ENCODE data around the gene ASPSCR1.

The ASPSCR1 gene

GRCh38 chr17:81933178-81933699 is 44.2 kb upstream of the ASPSCR1 start:
- Histone ChIP-seq H3K4me3 (ENCODE audit: low read depth, low read length) (no peak overlapping the region), H3K9me3 (ENCODE audit: control insufficient read depth, insufficient read depth, low read depth, low read length) (no peaks in the 10 kb centered on the region), H3K4me1 (ENCODE audit: control insufficient read depth, insufficient read depth, low read length) (peaks cover 13% of the 10 kb centered on the region), H3K36me3 (ENCODE audit: control insufficient read depth, insufficient read depth, low read length) (peaks cover 34% of the 10 kb centered on the region), H3K27ac (ENCODE audit: low read depth, low read length) (no peak overlapping the region), H3K27me3 (ENCODE audit: control insufficient read depth, insufficient read depth, low read length) (peaks cover 14% of the 10 kb centered on the region), H3K9ac (ENCODE audit: low read length) (no peak overlapping the region)

GRCh38 chr17:81934098-81934757 is 43.2 kb upstream of the ASPSCR1 start:
- H3K9me3 ChIP-seq (ENCODE audit: control insufficient read depth, insufficient read depth, low read depth, low read length) = no peaks in the 10 kb centered on the region
- peaks cover 34% of the 10 kb centered on the region for H3K36me3 ChIP-seq (ENCODE audit: control insufficient read depth, insufficient read depth, low read length)
- no peak overlapping the region for H3K9ac ChIP-seq (ENCODE audit: low read length)
- H3K4me3 ChIP-seq (ENCODE audit: low read depth, low read length) = no peak overlapping the region
- peaks cover 8% of the 10 kb centered on the region; the same call in 1 of the 2 replicates for H3K27me3 ChIP-seq (ENCODE audit: control insufficient read depth, insufficient read depth, low read length)
- no peak overlapping the region for H3K27ac ChIP-seq (ENCODE audit: low read depth, low read length)
- 0 out of 2 replicates have a peak, but pooled peaks cover 3% of the 10 kb centered on the region for H3K4me1 ChIP-seq (ENCODE audit: control insufficient read depth, insufficient read depth, low read length)

- H3K9me3 ChIP-seq (ENCODE audit: control insufficient read depth, insufficient read depth, low read depth, low read length) = no peaks in the 10 kb centered on the region
- 0 out of 2 replicates have a peak, but pooled peaks cover 3% of the 10 kb centered on the region for H3K4me1 ChIP-seq (ENCODE audit: control insufficient read depth, insufficient read depth, low read length)
- peaks cover 12% of the 10 kb centered on the region; the same call in 1 of the 2 replicates for H3K27me3 ChIP-seq (ENCODE audit: control insufficient read depth, insufficient read depth, low read length)
- H3K4me3 ChIP-seq (ENCODE audit: low read depth, low read length) = no peak overlapping the region; the same call in 1 of the 2 replicates
- H3K27ac ChIP-seq (ENCODE audit: low read depth, low read length) = no peak overlapping the region
- H3K36me3 ChIP-seq (ENCODE audit: control insufficient read depth, insufficient read depth, low read length) = peaks cover 34% of the 10 kb centered on the region
- H3K9ac ChIP-seq (ENCODE audit: low read length) = no peak overlapping the region
These were observed 42.4 kb upstream of the ASPSCR1 start for GRCh38 chr17:81934850-81935708.

- no peaks in the 10 kb centered on the region for H3K9me3 ChIP-seq (ENCODE audit: control insufficient read depth, insufficient read depth, low read depth, low read length)
- H3K36me3 ChIP-seq (ENCODE audit: control insufficient read depth, insufficient read depth, low read length) = peaks cover 34% of the 10 kb centered on the region
- H3K27me3 ChIP-seq (ENCODE audit: control insufficient read depth, insufficient read depth, low read length) = peaks cover 17% of the 10 kb centered on the region; the same call in 1 of the 2 replicates
- H3K4me1 ChIP-seq (ENCODE audit: control insufficient read depth, insufficient read depth, low read length) = 0 out of 2 replicates have a peak, but pooled peaks cover 3% of the 10 kb centered on the region
- no peak overlapping the region for H3K27ac ChIP-seq (ENCODE audit: low read depth, low read length)
- peak overlapping the region; percentile 41 for H3K4me3 ChIP-seq (ENCODE audit: low read depth, low read length)
- H3K9ac ChIP-seq (ENCODE audit: low read length) = no peak overlapping the region
These were observed 41.7 kb upstream of the ASPSCR1 start for GRCh38 chr17:81935709-81936084.

GRCh38 chr17:81939218-81939617 is 38.2 kb upstream of the ASPSCR1 start:
- Histone ChIP-seq H3K36me3 (ENCODE audit: control insufficient read depth, insufficient read depth, low read length) (peaks cover 15% of the 10 kb centered on the region), H3K4me3 (ENCODE audit: low read depth, low read length) (no peak overlapping the region), H3K27ac (ENCODE audit: low read depth, low read length) (no peak overlapping the region), H3K27me3 (ENCODE audit: control insufficient read depth, insufficient read depth, low read length) (peaks cover 22% of the 10 kb centered on the region; the same call in 1 of the 2 replicates), H3K4me1 (ENCODE audit: control insufficient read depth, insufficient read depth, low read length) (peaks cover 12% of the 10 kb centered on the region; the same call in 1 of the 2 replicates), H3K9ac (ENCODE audit: low read length) (no peak overlapping the region), H3K9me3 (ENCODE audit: control insufficient read depth, insufficient read depth, low read depth, low read length) (no peaks in the 10 kb centered on the region)

GRCh38 chr17:81939881-81940385 is 37.5 kb upstream of the ASPSCR1 start:
- H3K36me3 ChIP-seq (ENCODE audit: control insufficient read depth, insufficient read depth, low read length) = peaks cover 8% of the 10 kb centered on the region
- no peak overlapping the region for H3K4me3 ChIP-seq (ENCODE audit: low read depth, low read length)
- no peaks in the 10 kb centered on the region for H3K9me3 ChIP-seq (ENCODE audit: control insufficient read depth, insufficient read depth, low read depth, low read length)
- H3K27ac ChIP-seq (ENCODE audit: low read depth, low read length) = no peak overlapping the region
- peaks cover 12% of the 10 kb centered on the region; the same call in 1 of the 2 replicates for H3K4me1 ChIP-seq (ENCODE audit: control insufficient read depth, insufficient read depth, low read length)
- peaks cover 22% of the 10 kb centered on the region; the same call in 1 of the 2 replicates for H3K27me3 ChIP-seq (ENCODE audit: control insufficient read depth, insufficient read depth, low read length)
- H3K9ac ChIP-seq (ENCODE audit: low read length) = no peak overlapping the region

GRCh38 chr17:81940538-81941483 is 36.6 kb upstream of the ASPSCR1 start:
- Histone ChIP-seq H3K27ac (ENCODE audit: low read depth, low read length) (no peak overlapping the region), H3K9me3 (ENCODE audit: control insufficient read depth, insufficient read depth, low read depth, low read length) (no peaks in the 10 kb centered on the region), H3K4me1 (ENCODE audit: control insufficient read depth, insufficient read depth, low read length) (peaks cover 12% of the 10 kb centered on the region; the same call in 1 of the 2 replicates), H3K9ac (ENCODE audit: low read length) (no peak overlapping the region), H3K36me3 (ENCODE audit: control insufficient read depth, insufficient read depth, low read length) (no peaks in the 10 kb centered on the region), H3K4me3 (ENCODE audit: low read depth, low read length) (no peak overlapping the region), H3K27me3 (ENCODE audit: control insufficient read depth, insufficient read depth, low read length) (peaks cover 22% of the 10 kb centered on the region; the same call in 1 of the 2 replicates)

- Histone ChIP-seq H3K4me3 (ENCODE audit: low read depth, low read length) (no peak overlapping the region), H3K9ac (ENCODE audit: low read length) (no peak overlapping the region), H3K4me1 (ENCODE audit: control insufficient read depth, insufficient read depth, low read length) (peaks cover 9% of the 10 kb centered on the region; the same call in 1 of the 2 replicates)
These were observed 35.8 kb upstream of the ASPSCR1 start for GRCh38 chr17:81941484-81942166.

GRCh38 chr17:81942167-81942553 is 35.3 kb upstream of the ASPSCR1 start:
- no peak overlapping the region for H3K4me3 ChIP-seq (ENCODE audit: low read depth, low read length)
- no peak overlapping the region for H3K9ac ChIP-seq (ENCODE audit: low read length)
- H3K36me3 ChIP-seq (ENCODE audit: control insufficient read depth, insufficient read depth, low read length) = no peaks in the 10 kb centered on the region
- no peak overlapping the region for H3K27ac ChIP-seq (ENCODE audit: low read depth, low read length)
- no peaks in the 10 kb centered on the region for H3K9me3 ChIP-seq (ENCODE audit: control insufficient read depth, insufficient read depth, low read depth, low read length)
- peaks cover 22% of the 10 kb centered on the region; the same call in 1 of the 2 replicates for H3K27me3 ChIP-seq (ENCODE audit: control insufficient read depth, insufficient read depth, low read length)
- peaks cover 9% of the 10 kb centered on the region; the same call in 1 of the 2 replicates for H3K4me1 ChIP-seq (ENCODE audit: control insufficient read depth, insufficient read depth, low read length)

More at GRCh38 chr17:81941484-81942166, 35.8 kb upstream of the ASPSCR1 start:
- Histone ChIP-seq H3K9me3 (ENCODE audit: control insufficient read depth, insufficient read depth, low read depth, low read length) (no peaks in the 10 kb centered on the region), H3K36me3 (ENCODE audit: control insufficient read depth, insufficient read depth, low read length) (no peaks in the 10 kb centered on the region), H3K27me3 (ENCODE audit: control insufficient read depth, insufficient read depth, low read length) (peaks cover 22% of the 10 kb centered on the region; the same call in 1 of the 2 replicates), H3K27ac (ENCODE audit: low read depth, low read length) (no peak overlapping the region)
